Measurements from ENCODE around the gene C1QL1.

Gene C1QL1

GRCh38 chr17:44928136-44928535 is 40.0 kb downstream of the C1QL1 start:
- DNase-seq: no peak

- DNase-seq: no peak
Measured at GRCh38 chr17:44927696-44928095, 40.4 kb downstream of the C1QL1 start.

GRCh38 chr17:44926821-44927525 is 41.1 kb downstream of the C1QL1 start:
- no peak for DNase-seq

GRCh38 chr17:44925731-44926697 is 42.1 kb downstream of the C1QL1 start:
- DNase-seq: no peak

- no peak for DNase-seq
Measured at GRCh38 chr17:44924107-44924544, 44.0 kb downstream of the C1QL1 start.

GRCh38 chr17:44922746-44923470 is 45.2 kb downstream of the C1QL1 start:
- DNase-seq: no peak

GRCh38 chr17:44922136-44922535 is 46.0 kb downstream of the C1QL1 start:
- no peak for DNase-seq

- peak; percentile 15 for DNase-seq
Measured at GRCh38 chr17:44921122-44921882, 46.8 kb downstream of the C1QL1 start.

GRCh38 chr17:44920565-44920940 is 47.5 kb downstream of the C1QL1 start:
- no peak for DNase-seq

- DNase-seq: peak; percentile 73
Measured at GRCh38 chr17:44919885-44920564, 48.1 kb downstream of the C1QL1 start.

- no peak for DNase-seq
Measured at GRCh38 chr17:44919411-44919810, 48.7 kb downstream of the C1QL1 start.

- DNase-seq: no peak
Measured at GRCh38 chr17:44918006-44918405, 50.1 kb downstream of the C1QL1 start.

GRCh38 chr17:44917456-44917855 is 50.6 kb downstream of the C1QL1 start:
- DNase-seq: no peak

GRCh38 chr17:44916781-44917241 is 51.3 kb downstream of the C1QL1 start:
- no peak for DNase-seq

- DNase-seq: no peak
Measured at GRCh38 chr17:44915862-44916780, 52.0 kb downstream of the C1QL1 start.

- no peak for DNase-seq
Measured at GRCh38 chr17:44915321-44915726, 52.8 kb downstream of the C1QL1 start, which contains the start of gene GFAP. Gene GFAP (minus strand): TSS chr17:44915500. CDS start chr17:44915486, 14 bp downstream.

- DNase-seq: no peak
Measured at GRCh38 chr17:44914698-44915271, 53.3 kb downstream of the C1QL1 start.

GRCh38 chr17:44914148-44914547 is 54.0 kb downstream of the C1QL1 start:
- DNase-seq: peak; percentile 50

GRCh38 chr17:44913676-44914075 is 54.4 kb downstream of the C1QL1 start:
- no peak for DNase-seq
